Measurements from ENCODE around the gene ZBTB2. TPM values are rescaled to one million over a fixed set of nuclear protein-coding genes. Genes with fewer than 3 reads are reported as not detected.
"Not testable (repeated sequence)": the region's sequence is repeated elsewhere in the genome, so short reads cannot be mapped to it uniquely, and the experiment has no call there.

ZBTB2 gene
- total RNA-seq, 1 experiment from 2014 or later, result 16.2 TPM

DNA sequence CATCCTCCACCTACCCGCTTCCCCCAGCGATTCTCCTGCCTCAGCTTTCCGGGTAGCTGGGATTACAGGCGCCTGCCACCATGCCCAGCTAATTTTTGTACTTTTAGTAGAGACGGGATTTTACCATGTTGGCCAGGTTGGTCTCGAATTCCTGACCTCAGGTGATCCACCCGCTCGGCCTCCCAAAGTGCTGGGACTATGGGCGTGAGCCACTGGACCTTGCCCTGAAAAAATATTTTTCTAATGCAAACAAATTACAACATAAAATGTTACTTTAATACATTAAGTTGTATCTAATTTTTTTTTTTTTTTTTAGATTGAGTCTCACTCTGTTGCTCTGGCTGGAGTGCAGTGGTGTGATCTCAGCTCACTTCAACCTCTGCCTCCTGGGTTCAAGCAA, 8.7 kb downstream of the ZBTB2 start:
- H3K36me3 ChIP-seq (ENCODE audit: control insufficient read depth, insufficient read depth, low read length); intact Hi-C loops (cut with micrococcal nuclease; ENCODE audit: unreplicated experiment); H3K4me1 ChIP-seq (ENCODE audit: control insufficient read depth, insufficient read depth, low read length); ATAC-seq; DNase-seq (ENCODE audit: low read depth, low spot score); H3K4me3 ChIP-seq (ENCODE audit: low read depth in 2 of 2, low read length in 2 of 2); H3K27me3 ChIP-seq (ENCODE audit: control insufficient read depth, insufficient read depth, low read length); H3K27ac ChIP-seq (ENCODE audit: low read length); in situ Hi-C loops (cut with HindIII; ENCODE audit: low pct_unique_long_range_greater_than_20kb, low sequenced_read_pairs); BruUV-seq (replicated peaks); H3K9me3 ChIP-seq (ENCODE audit: control insufficient read depth, insufficient read depth, low read depth, low read length): not testable (repeated sequence)
- CTCF ChIA-PET, result interaction anchor here (0.6 kb wide), 1 partner anchor 1532 kb away, joined by 4 read pairs; no protein-coding TSS in a partner anchor
- POLR2A ChIA-PET, result interaction anchor here (0.7 kb wide), 1 partner anchor 493 kb away, joined by 5 read pairs; no protein-coding TSS in a partner anchor

DNA sequence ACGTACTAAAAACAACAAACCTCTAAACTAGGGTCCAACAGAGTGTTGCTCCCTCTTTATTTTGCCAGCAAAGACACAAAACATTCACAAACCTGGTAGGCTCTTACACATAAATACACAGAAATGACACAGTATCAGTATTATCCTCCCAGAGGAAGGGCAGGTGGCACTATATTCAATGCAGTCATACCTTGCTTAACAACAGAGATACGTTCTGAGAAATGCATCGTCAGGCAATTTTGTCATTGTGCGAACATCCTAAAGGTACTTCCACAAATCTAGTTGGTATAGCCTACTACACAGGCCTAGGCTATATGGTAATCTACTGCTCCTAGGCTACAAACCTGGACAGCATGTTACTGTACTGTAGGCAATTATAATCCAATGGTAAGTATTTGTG, 9.6 kb downstream of the ZBTB2 start:
- Histone ChIP-seq H3K4me3 (ENCODE audit: low read depth in 2 of 2, low read length in 2 of 2) (no peak overlapping the region), H3K9me3 (ENCODE audit: control insufficient read depth, insufficient read depth, low read depth, low read length) (no peaks in the 10 kb centered on the region), H3K27me3 (ENCODE audit: control insufficient read depth, insufficient read depth, low read length) (no peaks in the 10 kb centered on the region), H3K27ac (ENCODE audit: low read length) (no peak overlapping the region), H3K36me3 (ENCODE audit: control insufficient read depth, insufficient read depth, low read length) (no peaks in the 10 kb centered on the region), H3K4me1 (ENCODE audit: control insufficient read depth, insufficient read depth, low read length) (peaks cover 3% of the 10 kb centered on the region; the same call in 1 of the 2 replicates)
- no peak for DNase-seq (ENCODE audit: low read depth, low spot score)
- no TSS peak for BruUV-seq (replicated peaks)
- ChIA-PET POLR2A (no interaction called here), CTCF (no interaction called here)
- TF ChIP-seq SIN3A (IDR thresholded peaks at IDR 0.05; ENCODE audit: borderline replicate concordance, insufficient read depth, low read depth, low read length) (no peak), POLR2AphosphoS5 (IDR thresholded peaks at IDR 0.05; ENCODE audit: low read depth, low read length) (no peak), TCF7L2 (IDR thresholded peaks at IDR 0.05; ENCODE audit: low read depth, low read length) (no peak)
- TF ChIP-seq, protein P1, sequence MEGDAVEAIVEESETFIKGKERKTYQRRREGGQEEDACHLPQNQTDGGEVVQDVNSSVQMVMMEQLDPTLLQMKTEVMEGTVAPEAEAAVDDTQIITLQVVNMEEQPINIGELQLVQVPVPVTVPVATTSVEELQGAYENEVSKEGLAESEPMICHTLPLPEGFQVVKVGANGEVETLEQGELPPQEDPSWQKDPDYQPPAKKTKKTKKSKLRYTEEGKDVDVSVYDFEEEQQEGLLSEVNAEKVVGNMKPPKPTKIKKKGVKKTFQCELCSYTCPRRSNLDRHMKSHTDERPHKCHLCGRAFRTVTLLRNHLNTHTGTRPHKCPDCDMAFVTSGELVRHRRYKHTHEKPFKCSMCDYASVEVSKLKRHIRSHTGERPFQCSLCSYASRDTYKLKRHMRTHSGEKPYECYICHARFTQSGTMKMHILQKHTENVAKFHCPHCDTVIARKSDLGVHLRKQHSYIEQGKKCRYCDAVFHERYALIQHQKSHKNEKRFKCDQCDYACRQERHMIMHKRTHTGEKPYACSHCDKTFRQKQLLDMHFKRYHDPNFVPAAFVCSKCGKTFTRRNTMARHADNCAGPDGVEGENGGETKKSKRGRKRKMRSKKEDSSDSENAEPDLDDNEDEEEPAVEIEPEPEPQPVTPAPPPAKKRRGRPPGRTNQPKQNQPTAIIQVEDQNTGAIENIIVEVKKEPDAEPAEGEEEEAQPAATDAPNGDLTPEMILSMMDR (IDR thresholded peaks at IDR 0.05), result no peak
- TF ChIP-seq, protein P2, sequence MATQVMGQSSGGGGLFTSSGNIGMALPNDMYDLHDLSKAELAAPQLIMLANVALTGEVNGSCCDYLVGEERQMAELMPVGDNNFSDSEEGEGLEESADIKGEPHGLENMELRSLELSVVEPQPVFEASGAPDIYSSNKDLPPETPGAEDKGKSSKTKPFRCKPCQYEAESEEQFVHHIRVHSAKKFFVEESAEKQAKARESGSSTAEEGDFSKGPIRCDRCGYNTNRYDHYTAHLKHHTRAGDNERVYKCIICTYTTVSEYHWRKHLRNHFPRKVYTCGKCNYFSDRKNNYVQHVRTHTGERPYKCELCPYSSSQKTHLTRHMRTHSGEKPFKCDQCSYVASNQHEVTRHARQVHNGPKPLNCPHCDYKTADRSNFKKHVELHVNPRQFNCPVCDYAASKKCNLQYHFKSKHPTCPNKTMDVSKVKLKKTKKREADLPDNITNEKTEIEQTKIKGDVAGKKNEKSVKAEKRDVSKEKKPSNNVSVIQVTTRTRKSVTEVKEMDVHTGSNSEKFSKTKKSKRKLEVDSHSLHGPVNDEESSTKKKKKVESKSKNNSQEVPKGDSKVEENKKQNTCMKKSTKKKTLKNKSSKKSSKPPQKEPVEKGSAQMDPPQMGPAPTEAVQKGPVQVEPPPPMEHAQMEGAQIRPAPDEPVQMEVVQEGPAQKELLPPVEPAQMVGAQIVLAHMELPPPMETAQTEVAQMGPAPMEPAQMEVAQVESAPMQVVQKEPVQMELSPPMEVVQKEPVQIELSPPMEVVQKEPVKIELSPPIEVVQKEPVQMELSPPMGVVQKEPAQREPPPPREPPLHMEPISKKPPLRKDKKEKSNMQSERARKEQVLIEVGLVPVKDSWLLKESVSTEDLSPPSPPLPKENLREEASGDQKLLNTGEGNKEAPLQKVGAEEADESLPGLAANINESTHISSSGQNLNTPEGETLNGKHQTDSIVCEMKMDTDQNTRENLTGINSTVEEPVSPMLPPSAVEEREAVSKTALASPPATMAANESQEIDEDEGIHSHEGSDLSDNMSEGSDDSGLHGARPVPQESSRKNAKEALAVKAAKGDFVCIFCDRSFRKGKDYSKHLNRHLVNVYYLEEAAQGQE (IDR thresholded peaks at IDR 0.05; ENCODE audit: insufficient read depth in 1 of 2, low read depth in 2 of 2, low read length in 1 of 2), result no peak
- ATAC-seq, result no peak
- intact Hi-C loops (cut with micrococcal nuclease; ENCODE audit: unreplicated experiment), result no loop called here
- in situ Hi-C loops (cut with HindIII; ENCODE audit: low pct_unique_long_range_greater_than_20kb, low sequenced_read_pairs), result no loop called here

DNA sequence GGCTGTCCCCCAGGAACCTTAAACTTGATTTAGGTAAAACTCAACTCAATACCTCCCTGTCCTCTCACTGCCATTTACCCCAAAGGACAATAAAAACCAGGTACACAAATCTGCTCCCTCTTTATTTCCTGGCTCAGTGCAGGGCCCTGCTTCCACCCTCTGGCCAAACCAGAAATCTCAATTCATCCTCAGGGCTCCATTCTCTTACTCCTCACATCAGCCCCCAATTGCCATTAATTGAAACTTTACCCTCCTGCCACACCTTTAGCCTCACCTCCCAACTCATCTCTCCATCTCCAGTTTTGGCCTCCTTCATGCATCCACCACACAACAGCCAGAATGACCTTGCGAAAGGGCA, 10.5 kb downstream of the ZBTB2 start:
- ATAC-seq, result no peak
- ChIA-PET POLR2A (no interaction called here), CTCF (no interaction called here)
- TF ChIP-seq, protein P2 (IDR thresholded peaks at IDR 0.05; ENCODE audit: insufficient read depth in 1 of 2, low read depth in 2 of 2, low read length in 1 of 2), result no peak
- TF ChIP-seq SIN3A (IDR thresholded peaks at IDR 0.05; ENCODE audit: borderline replicate concordance, insufficient read depth, low read depth, low read length), result no peak
- TF ChIP-seq, protein P1 (IDR thresholded peaks at IDR 0.05), result no peak
- no peak for TF ChIP-seq POLR2AphosphoS5 (IDR thresholded peaks at IDR 0.05; ENCODE audit: low read depth, low read length)
- TF ChIP-seq TCF7L2 (IDR thresholded peaks at IDR 0.05; ENCODE audit: low read depth, low read length), result no peak
- Histone ChIP-seq H3K9me3 (ENCODE audit: control insufficient read depth, insufficient read depth, low read depth, low read length) (no peaks in the 10 kb centered on the region), H3K4me3 (ENCODE audit: low read depth in 2 of 2, low read length in 2 of 2) (no peak overlapping the region), H3K27ac (ENCODE audit: low read length) (peak overlapping the region; percentile 46; the same call in 1 of the 2 replicates), H3K4me1 (ENCODE audit: control insufficient read depth, insufficient read depth, low read length) (peaks cover 3% of the 10 kb centered on the region; the same call in 1 of the 2 replicates), H3K36me3 (ENCODE audit: control insufficient read depth, insufficient read depth, low read length) (no peaks in the 10 kb centered on the region), H3K27me3 (ENCODE audit: control insufficient read depth, insufficient read depth, low read length) (no peaks in the 10 kb centered on the region)
- no peak for DNase-seq (ENCODE audit: low read depth, low spot score)
- in situ Hi-C loops (cut with HindIII; ENCODE audit: low pct_unique_long_range_greater_than_20kb, low sequenced_read_pairs) (no loop called here), intact Hi-C loops (cut with micrococcal nuclease; ENCODE audit: unreplicated experiment) (no loop called here)
- BruUV-seq (replicated peaks), result no TSS peak
